Measurements from ENCODE around the gene RBM33.

GRCh38 chr7:155609185-155609584 lies 35.3 kb upstream of the RBM33 start:
- no peak for TF ChIP-seq ZNF121 (tag by site-specific recombination; IDR thresholded peaks at IDR 0.05)
- TF ChIP-seq BCL11A (tag by site-specific recombination; IDR thresholded peaks at IDR 0.05; ENCODE audit: low read depth), result no peak
- TF ChIP-seq ZNF423 (tag by site-specific recombination; IDR thresholded peaks at IDR 0.05), result no peak
- TF ChIP-seq, protein P1, sequence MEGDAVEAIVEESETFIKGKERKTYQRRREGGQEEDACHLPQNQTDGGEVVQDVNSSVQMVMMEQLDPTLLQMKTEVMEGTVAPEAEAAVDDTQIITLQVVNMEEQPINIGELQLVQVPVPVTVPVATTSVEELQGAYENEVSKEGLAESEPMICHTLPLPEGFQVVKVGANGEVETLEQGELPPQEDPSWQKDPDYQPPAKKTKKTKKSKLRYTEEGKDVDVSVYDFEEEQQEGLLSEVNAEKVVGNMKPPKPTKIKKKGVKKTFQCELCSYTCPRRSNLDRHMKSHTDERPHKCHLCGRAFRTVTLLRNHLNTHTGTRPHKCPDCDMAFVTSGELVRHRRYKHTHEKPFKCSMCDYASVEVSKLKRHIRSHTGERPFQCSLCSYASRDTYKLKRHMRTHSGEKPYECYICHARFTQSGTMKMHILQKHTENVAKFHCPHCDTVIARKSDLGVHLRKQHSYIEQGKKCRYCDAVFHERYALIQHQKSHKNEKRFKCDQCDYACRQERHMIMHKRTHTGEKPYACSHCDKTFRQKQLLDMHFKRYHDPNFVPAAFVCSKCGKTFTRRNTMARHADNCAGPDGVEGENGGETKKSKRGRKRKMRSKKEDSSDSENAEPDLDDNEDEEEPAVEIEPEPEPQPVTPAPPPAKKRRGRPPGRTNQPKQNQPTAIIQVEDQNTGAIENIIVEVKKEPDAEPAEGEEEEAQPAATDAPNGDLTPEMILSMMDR (tag by site-specific recombination; IDR thresholded peaks at IDR 0.05), result no peak
